ENCODE measurements around the gene PRPSAP1.

The PRPSAP1 gene

GRCh38 chr17:76343106-76343505 lies 10.6 kb downstream of the PRPSAP1 start:
- H3K4me3 ChIP-seq (ENCODE audit: severe bottlenecking), result no peak overlapping the region
- ATAC-seq (ENCODE audit: low read depth) (no peak), DNase-seq (ENCODE audit: low spot score) (peak; percentile 21)
- no peaks in the 10 kb centered on the region for H3K4me1 ChIP-seq (ENCODE audit: insufficient read depth, poor library complexity, severe bottlenecking)
- H3K36me3 ChIP-seq (ENCODE audit: low read depth), result peaks cover 54% of the 10 kb centered on the region
- TF ChIP-seq CTCF (IDR thresholded peaks at IDR 0.05; ENCODE audit: poor library complexity, severe bottlenecking), result no peak
- no peaks in the 10 kb centered on the region for H3K27me3 ChIP-seq (ENCODE audit: insufficient read depth, poor library complexity, severe bottlenecking)
- no peaks in the 10 kb centered on the region for H3K9me3 ChIP-seq (ENCODE audit: severe bottlenecking)
- no peak overlapping the region for H3K27ac ChIP-seq (ENCODE audit: poor library complexity, severe bottlenecking)

- H3K36me3 ChIP-seq (ENCODE audit: low read depth), result peaks cover 48% of the 10 kb centered on the region
- H3K27ac ChIP-seq (ENCODE audit: poor library complexity, severe bottlenecking), result no peak overlapping the region
- DNase-seq (ENCODE audit: low spot score), result no peak
Observed at GRCh38 chr17:76341301-76341700, 12.4 kb downstream of the PRPSAP1 start.

GRCh38 chr17:76337413-76337777 lies 16.3 kb downstream of the PRPSAP1 start:
- no peaks in the 10 kb centered on the region for H3K4me1 ChIP-seq (ENCODE audit: insufficient read depth, poor library complexity, severe bottlenecking)
- H3K9me3 ChIP-seq (ENCODE audit: severe bottlenecking), result no peaks in the 10 kb centered on the region
- ATAC-seq (ENCODE audit: low read depth), result no peak
- no peak for DNase-seq (ENCODE audit: low spot score)
- no peak for TF ChIP-seq CTCF (IDR thresholded peaks at IDR 0.05; ENCODE audit: poor library complexity, severe bottlenecking)
- no peak overlapping the region for H3K27ac ChIP-seq (ENCODE audit: poor library complexity, severe bottlenecking)
- peaks cover 25% of the 10 kb centered on the region for H3K36me3 ChIP-seq (ENCODE audit: low read depth)
- no peak overlapping the region for H3K4me3 ChIP-seq (ENCODE audit: severe bottlenecking)
- H3K27me3 ChIP-seq (ENCODE audit: insufficient read depth, poor library complexity, severe bottlenecking), result no peaks in the 10 kb centered on the region

More at GRCh38 chr17:76341301-76341700, 12.4 kb downstream of the PRPSAP1 start:
- Histone ChIP-seq H3K4me1 (ENCODE audit: insufficient read depth, poor library complexity, severe bottlenecking) (no peaks in the 10 kb centered on the region), H3K4me3 (ENCODE audit: severe bottlenecking) (no peak overlapping the region), H3K9me3 (ENCODE audit: severe bottlenecking) (no peaks in the 10 kb centered on the region), H3K27me3 (ENCODE audit: insufficient read depth, poor library complexity, severe bottlenecking) (no peaks in the 10 kb centered on the region)
- no peak for TF ChIP-seq CTCF (IDR thresholded peaks at IDR 0.05; ENCODE audit: poor library complexity, severe bottlenecking)
- no peak for ATAC-seq (ENCODE audit: low read depth)

GRCh38 chr17:76336756-76337412 lies 16.8 kb downstream of the PRPSAP1 start:
- Histone ChIP-seq H3K9me3 (ENCODE audit: severe bottlenecking) (no peaks in the 10 kb centered on the region), H3K4me3 (ENCODE audit: severe bottlenecking) (no peak overlapping the region), H3K27ac (ENCODE audit: poor library complexity, severe bottlenecking) (no peak overlapping the region), H3K36me3 (ENCODE audit: low read depth) (peaks cover 29% of the 10 kb centered on the region), H3K4me1 (ENCODE audit: insufficient read depth, poor library complexity, severe bottlenecking) (no peaks in the 10 kb centered on the region), H3K27me3 (ENCODE audit: insufficient read depth, poor library complexity, severe bottlenecking) (no peaks in the 10 kb centered on the region)
- TF ChIP-seq CTCF (IDR thresholded peaks at IDR 0.05; ENCODE audit: poor library complexity, severe bottlenecking), result no peak
- no peak for ATAC-seq (ENCODE audit: low read depth)
- DNase-seq (ENCODE audit: low spot score), result no peak

GRCh38 chr17:76335716-76336381 lies 17.9 kb downstream of the PRPSAP1 start:
- Histone ChIP-seq H3K27ac (ENCODE audit: poor library complexity, severe bottlenecking) (no peak overlapping the region), H3K4me1 (ENCODE audit: insufficient read depth, poor library complexity, severe bottlenecking) (no peaks in the 10 kb centered on the region), H3K36me3 (ENCODE audit: low read depth) (peaks cover 32% of the 10 kb centered on the region), H3K9me3 (ENCODE audit: severe bottlenecking) (no peaks in the 10 kb centered on the region), H3K4me3 (ENCODE audit: severe bottlenecking) (no peak overlapping the region), H3K27me3 (ENCODE audit: insufficient read depth, poor library complexity, severe bottlenecking) (no peaks in the 10 kb centered on the region)
- no peak for DNase-seq (ENCODE audit: low spot score)
- no peak for ATAC-seq (ENCODE audit: low read depth)
- TF ChIP-seq CTCF (IDR thresholded peaks at IDR 0.05; ENCODE audit: poor library complexity, severe bottlenecking), result no peak
